ENCODE results near the gene DHX34. TPM values are rescaled to one million over a fixed set of nuclear protein-coding genes. Genes with fewer than 3 reads are reported as not detected.

Gene DHX34, protein sequence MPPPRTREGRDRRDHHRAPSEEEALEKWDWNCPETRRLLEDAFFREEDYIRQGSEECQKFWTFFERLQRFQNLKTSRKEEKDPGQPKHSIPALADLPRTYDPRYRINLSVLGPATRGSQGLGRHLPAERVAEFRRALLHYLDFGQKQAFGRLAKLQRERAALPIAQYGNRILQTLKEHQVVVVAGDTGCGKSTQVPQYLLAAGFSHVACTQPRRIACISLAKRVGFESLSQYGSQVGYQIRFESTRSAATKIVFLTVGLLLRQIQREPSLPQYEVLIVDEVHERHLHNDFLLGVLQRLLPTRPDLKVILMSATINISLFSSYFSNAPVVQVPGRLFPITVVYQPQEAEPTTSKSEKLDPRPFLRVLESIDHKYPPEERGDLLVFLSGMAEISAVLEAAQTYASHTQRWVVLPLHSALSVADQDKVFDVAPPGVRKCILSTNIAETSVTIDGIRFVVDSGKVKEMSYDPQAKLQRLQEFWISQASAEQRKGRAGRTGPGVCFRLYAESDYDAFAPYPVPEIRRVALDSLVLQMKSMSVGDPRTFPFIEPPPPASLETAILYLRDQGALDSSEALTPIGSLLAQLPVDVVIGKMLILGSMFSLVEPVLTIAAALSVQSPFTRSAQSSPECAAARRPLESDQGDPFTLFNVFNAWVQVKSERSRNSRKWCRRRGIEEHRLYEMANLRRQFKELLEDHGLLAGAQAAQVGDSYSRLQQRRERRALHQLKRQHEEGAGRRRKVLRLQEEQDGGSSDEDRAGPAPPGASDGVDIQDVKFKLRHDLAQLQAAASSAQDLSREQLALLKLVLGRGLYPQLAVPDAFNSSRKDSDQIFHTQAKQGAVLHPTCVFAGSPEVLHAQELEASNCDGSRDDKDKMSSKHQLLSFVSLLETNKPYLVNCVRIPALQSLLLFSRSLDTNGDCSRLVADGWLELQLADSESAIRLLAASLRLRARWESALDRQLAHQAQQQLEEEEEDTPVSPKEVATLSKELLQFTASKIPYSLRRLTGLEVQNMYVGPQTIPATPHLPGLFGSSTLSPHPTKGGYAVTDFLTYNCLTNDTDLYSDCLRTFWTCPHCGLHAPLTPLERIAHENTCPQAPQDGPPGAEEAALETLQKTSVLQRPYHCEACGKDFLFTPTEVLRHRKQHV
- total RNA-seq = 20.3 and 20.4 TPM in 2 replicates

DNA sequence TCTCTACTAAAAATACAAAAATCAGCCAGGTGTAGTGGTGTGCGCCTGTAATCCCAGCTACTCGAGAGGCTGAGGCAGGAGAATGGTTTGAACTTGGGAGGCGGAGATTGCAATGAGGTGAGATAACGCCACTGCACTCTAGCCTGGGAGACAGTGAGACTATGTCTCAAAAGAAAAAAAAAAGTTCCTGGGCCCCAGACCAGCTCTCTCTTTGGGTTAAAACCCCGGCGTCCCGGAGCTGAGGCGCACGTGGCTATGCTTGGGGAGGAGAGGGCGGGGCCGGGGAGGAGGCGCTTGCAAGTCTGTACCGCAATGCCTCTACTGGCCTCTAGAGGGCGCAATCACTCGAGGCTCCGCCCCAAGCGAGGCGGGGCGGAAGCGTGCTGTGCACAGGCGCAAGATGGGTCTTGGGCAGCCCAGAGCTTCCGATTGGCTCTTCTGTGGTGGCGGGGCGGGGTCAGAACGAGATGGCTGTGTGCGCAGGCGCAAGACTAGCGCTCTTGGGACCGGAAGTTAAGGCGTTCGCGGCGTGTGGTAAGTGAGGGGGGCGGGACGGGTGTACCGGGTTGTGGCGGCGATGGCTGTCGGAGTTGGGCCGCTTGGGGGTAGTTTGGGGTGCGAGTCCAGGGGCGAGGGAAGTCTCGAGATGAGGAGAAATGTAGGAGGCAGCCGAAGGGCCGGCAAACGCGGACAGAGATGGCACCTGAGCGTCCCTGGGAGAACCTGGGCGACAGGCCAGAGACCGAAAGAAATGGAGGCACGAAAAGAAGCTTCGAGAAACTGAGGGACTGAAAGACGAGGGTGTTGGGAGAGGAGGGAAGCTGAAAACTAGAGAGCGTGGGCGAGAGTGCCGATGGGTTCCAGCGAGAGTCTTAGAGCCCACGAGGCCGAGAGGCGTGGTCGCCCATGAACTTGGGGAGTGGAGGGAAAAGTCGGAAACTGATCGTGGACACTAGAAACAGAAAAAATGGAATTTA is at the start of gene DHX34:
Gene DHX34 (plus strand): TSS at position 497 of the 977 bp plus-strand sequence. CDS start 3,716 bp downstream, outside the sequence.

GRCh38 chr19:47309608-47310007 is 39.5 kb upstream of the DHX34 start, which contains the start of gene C5AR1:
Gene C5AR1, plus strand, starts transcription at chr19:47309861. Its CDS starts 35 bp downstream, at chr19:47309896.

DNA sequence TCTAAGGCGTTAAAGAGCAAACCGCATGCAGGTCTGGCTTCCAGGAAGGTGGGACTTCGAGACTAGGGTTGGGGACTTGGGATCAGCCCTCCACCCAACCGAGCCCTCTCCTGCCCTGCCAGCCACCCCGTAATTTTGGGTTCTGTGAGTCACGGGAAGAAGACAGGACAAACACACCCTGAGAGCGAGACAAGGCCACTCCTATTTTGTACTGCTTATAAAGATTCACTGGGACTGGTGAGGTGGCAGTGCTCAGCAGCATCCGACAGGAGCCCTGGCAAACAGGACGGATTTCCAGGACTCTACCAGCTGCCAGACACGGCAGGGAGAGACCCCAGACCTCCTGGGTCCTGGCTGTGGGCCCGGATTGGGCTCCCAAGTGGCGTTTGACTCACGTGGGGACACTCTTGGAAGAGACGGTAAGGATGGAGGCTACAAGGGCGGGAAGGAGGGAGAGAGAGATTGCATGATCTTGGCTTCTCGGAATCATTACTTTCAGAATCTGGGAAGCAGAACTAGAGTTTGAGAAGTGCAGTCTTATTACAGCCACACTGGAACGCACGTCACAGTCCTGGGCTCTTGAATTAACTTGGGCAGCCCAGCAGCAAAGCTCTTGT is 17.1 kb upstream of the DHX34 start, which contains the start of gene C5AR2:
Gene C5AR2 (plus strand): TSS at position 245 of the 617 bp plus-strand sequence. CDS start 8,625 bp downstream, outside the sequence.

GRCh38 chr19:47419030-47419783 is 70.1 kb downstream of the DHX34 start, which contains the start of gene MEIS3:
Gene MEIS3, minus strand, starts transcription at chr19:47419527. Its CDS starts 446 bp downstream, at chr19:47419081.

Other genes with a start within 250 kb of the DHX34 start
- 26.8 and 30.0 TPM in 2 replicates for gene ZC3H4, start 235.5 kb upstream of the DHX34 start, total RNA-seq
- gene SAE1, start 218.5 kb upstream of the DHX34 start, total RNA-seq = 208 and 209 TPM in 2 replicates
- gene BBC3, start 118.1 kb upstream of the DHX34 start, total RNA-seq = 22.5 and 25.8 TPM in 2 replicates
- gene CCDC9, start 92.8 kb upstream of the DHX34 start, total RNA-seq = 12.8 and 20.8 TPM in 2 replicates
- 1.5 and 2.1 TPM in 2 replicates for gene INAFM1, start 74.4 kb upstream of the DHX34 start, total RNA-seq
- gene C5AR1, start 39.5 kb upstream of the DHX34 start, total RNA-seq = not detected in 2 replicates
- gene C5AR2, start 17.1 kb upstream of the DHX34 start, total RNA-seq = not detected in 2 replicates
- gene MEIS3, start 70.2 kb downstream of the DHX34 start, total RNA-seq = not detected in 2 replicates
- gene SLC8A2, start 122.6 kb downstream of the DHX34 start, total RNA-seq = not detected in 2 replicates
- 3.7 and 4.4 TPM in 2 replicates for gene KPTN, start 134.9 kb downstream of the DHX34 start, total RNA-seq
- gene NAPA, start 165.7 kb downstream of the DHX34 start, total RNA-seq = 147 and 150 TPM in 2 replicates
- 0.13 and 0.15 TPM in 2 replicates for gene ZNF541, start 223.8 kb downstream of the DHX34 start, total RNA-seq